Uterus (tissue), 4 donors: ENCODE measurements around the gene ATP6AP1. TPM values are rescaled to one million over a fixed set of nuclear protein-coding genes. Genes with fewer than 3 reads are reported as not detected.

ENCODE experiments used
- microRNA-seq: library from miRNA; unstranded; fragments of <30 nt; microRNA quantifications from one replicate; pipeline ENCODE4, GENCODE V29; 2016; ENCODE audit warnings: borderline microRNAs expressed, borderline replicate concordance
- small RNA-seq: library from RNA; depleted of rRNA; stranded (forward); fragments of <200 nt; gene quantifications from one replicate; pipeline ENCODE3, GENCODE V24; 2016
- total RNA-seq, 4 donors: library from RNA; depleted of rRNA in 3 of 4; stranded (reverse); fragments of >200 nt in 3 of 4; gene quantifications; one replicate each; pipeline versions ENCODE4 v1.1.0 to v1.2.4, GENCODE V29; 2014 to 2023
- donor health status: DM: yes; HTN: yes; CAD: no.

ATP6AP1 gene
- total RNA-seq, 4 donors from 2014 or later = 5.1 to 71.3 (median 42.1) TPM

Small RNAs within 50 kb of the gene (microRNA-seq; reads per million reads assigned to microRNA genes)
- gene MIR6858 = not detected

Small RNAs within 50 kb of the gene (small RNA-seq; reads per million reads assigned to genes)
- not detected for gene MIR6858
- not detected for gene SNORA70

Other genes starting within 250 kb of the ATP6AP1 start
- gene OPN1MW, start 246.1 kb upstream of the ATP6AP1 start, total RNA-seq = not detected
- gene OPN1MW2, start 208.9 kb upstream of the ATP6AP1 start, total RNA-seq = not detected
- not detected for gene OPN1MW3, start 171.1 kb upstream of the ATP6AP1 start, total RNA-seq
- gene TEX28, start 133.6 kb upstream of the ATP6AP1 start, total RNA-seq = not detected
- gene TKTL1, start 132.9 kb upstream of the ATP6AP1 start, total RNA-seq = under 1 TPM in 2 of 4 donors, not detected in 2; 0.07 to 0.98 TPM
- gene FLNA, start 54.0 kb upstream of the ATP6AP1 start, total RNA-seq = 1,000 to 10,000 TPM; 1,067 to 4,271 (median 2,911) TPM
- 100 to 1,000 TPM in 1 of 4 donors, 10 to 100 TPM in 3; 13.6 to 118 (median 44.4) TPM for gene EMD, start 49.4 kb upstream of the ATP6AP1 start, total RNA-seq
- 1,000 to 10,000 TPM; 2,407 to 9,172 (median 4,014) TPM for gene RPL10, start 30.3 kb upstream of the ATP6AP1 start, total RNA-seq
- 10 to 100 TPM; 10.2 to 31.8 (median 21.2) TPM for gene DNASE1L1, start 19.4 kb upstream of the ATP6AP1 start, total RNA-seq
- gene TAFAZZIN, start 17.1 kb upstream of the ATP6AP1 start, total RNA-seq = 10 to 100 TPM; 15.3 to 62.3 (median 20.5) TPM
- 100 to 1,000 TPM in 3 of 4 donors, 10 to 100 TPM in 1; 100.0 to 175 (median 135) TPM for gene GDI1, start 8.5 kb downstream of the ATP6AP1 start, total RNA-seq
- 10 to 100 TPM; 16.4 to 48.8 (median 28.3) TPM for gene FAM50A, start 15.5 kb downstream of the ATP6AP1 start, total RNA-seq
- gene PLXNA3, start 29.6 kb downstream of the ATP6AP1 start, total RNA-seq = 100 to 1,000 TPM in 1 of 4 donors, 10 to 100 TPM in 1, 1 to 10 TPM in 2; 2.1 to 102 (median 8.6) TPM
- 10 to 100 TPM in 2 of 4 donors, 1 to 10 TPM in 1, not detected in 1; 4.7 to 19.4 (median 13.1) TPM for gene LAGE3, start 50.6 kb downstream of the ATP6AP1 start, total RNA-seq
- gene UBL4A, start 57.9 kb downstream of the ATP6AP1 start, total RNA-seq = 10 to 100 TPM; 14.7 to 36.3 (median 29.5) TPM
- gene SLC10A3, start 62.0 kb downstream of the ATP6AP1 start, total RNA-seq = 10 to 100 TPM in 3 of 4 donors, 1 to 10 TPM in 1; 9.1 to 62.8 (median 32.7) TPM
- gene FAM3A, start 87.6 kb downstream of the ATP6AP1 start, total RNA-seq = 10 to 100 TPM in 2 of 4 donors, 1 to 10 TPM in 2; 5.1 to 55.9 (median 15.4) TPM
- 10 to 100 TPM; 15.5 to 69.6 (median 23.8) TPM for gene G6PD, start 118.2 kb downstream of the ATP6AP1 start, total RNA-seq
- gene IKBKG, start 118.9 kb downstream of the ATP6AP1 start, total RNA-seq = 10 to 100 TPM in 3 of 4 donors, 1 to 10 TPM in 1; 2.6 to 30.0 (median 18.3) TPM
- gene CTAG1A, start 156.5 kb downstream of the ATP6AP1 start, total RNA-seq = not detected
- gene CTAG1B, start 190.6 kb downstream of the ATP6AP1 start, total RNA-seq = under 1 TPM in 1 of 4 donors, not detected in 3; 0.46 TPM
- gene CTAG2, start 224.9 kb downstream of the ATP6AP1 start, total RNA-seq = not detected